Type B pancreatic cell (in vitro differentiated cells): Measurements from ENCODE around the gene PRR29. TPM values are rescaled to one million over a fixed set of nuclear protein-coding genes. Genes with fewer than 3 reads are reported as not detected.

Source experiments
- DNase-seq: peaks from one replicate; pipeline ENCODE4 v3.0.0; 2021; ENCODE audit warnings: mixed read lengths; ENCODE audit not compliant: unreplicated experiment; ENCODE audit errors: extremely low spot score
- H3K27ac Mint-ChIP-seq: 2 replicates; pipeline ENCODE4 v1.8.0; 2021; ENCODE audit warnings: mild to moderate bottlenecking, mixed read lengths
- H3K27me3 Mint-ChIP-seq: 2 replicates; pipeline ENCODE4 v1.8.0; 2021; ENCODE audit warnings: mixed read lengths
- H3K36me3 Mint-ChIP-seq: 2 replicates; pipeline ENCODE4 v1.8.0; 2021; ENCODE audit warnings: mixed read lengths
- H3K4me1 Mint-ChIP-seq: one replicate; pipeline ENCODE4 v1.8.0; 2021; ENCODE audit warnings: mixed read lengths; ENCODE audit not compliant: unreplicated experiment
- H3K4me3 Mint-ChIP-seq: 2 replicates; pipeline ENCODE4 v1.8.0; 2021; ENCODE audit warnings: mild to moderate bottlenecking, mixed read lengths
- H3K9me3 Mint-ChIP-seq: 2 replicates; pipeline ENCODE4 v1.8.0; 2021; ENCODE audit warnings: mixed read lengths
- total RNA-seq: library from RNA; stranded (reverse); gene quantifications from 2 replicates; pipeline ENCODE4 v1.2.1, GENCODE V29; 2021; ENCODE audit warnings: low replicate concordance
- TF ChIP-seq, protein P1 (sequence below): fragments of 200-600 bp; sonication (generic); conservative IDR thresholded peaks from 2 replicates; pipeline ENCODE4 v1.5.0; 2021; ENCODE audit warnings: antibody characterized with exemption, mild to moderate bottlenecking

Gene PRR29
- total RNA-seq, 1 donor from 2014 or later = 4.2 TPM

DNA sequence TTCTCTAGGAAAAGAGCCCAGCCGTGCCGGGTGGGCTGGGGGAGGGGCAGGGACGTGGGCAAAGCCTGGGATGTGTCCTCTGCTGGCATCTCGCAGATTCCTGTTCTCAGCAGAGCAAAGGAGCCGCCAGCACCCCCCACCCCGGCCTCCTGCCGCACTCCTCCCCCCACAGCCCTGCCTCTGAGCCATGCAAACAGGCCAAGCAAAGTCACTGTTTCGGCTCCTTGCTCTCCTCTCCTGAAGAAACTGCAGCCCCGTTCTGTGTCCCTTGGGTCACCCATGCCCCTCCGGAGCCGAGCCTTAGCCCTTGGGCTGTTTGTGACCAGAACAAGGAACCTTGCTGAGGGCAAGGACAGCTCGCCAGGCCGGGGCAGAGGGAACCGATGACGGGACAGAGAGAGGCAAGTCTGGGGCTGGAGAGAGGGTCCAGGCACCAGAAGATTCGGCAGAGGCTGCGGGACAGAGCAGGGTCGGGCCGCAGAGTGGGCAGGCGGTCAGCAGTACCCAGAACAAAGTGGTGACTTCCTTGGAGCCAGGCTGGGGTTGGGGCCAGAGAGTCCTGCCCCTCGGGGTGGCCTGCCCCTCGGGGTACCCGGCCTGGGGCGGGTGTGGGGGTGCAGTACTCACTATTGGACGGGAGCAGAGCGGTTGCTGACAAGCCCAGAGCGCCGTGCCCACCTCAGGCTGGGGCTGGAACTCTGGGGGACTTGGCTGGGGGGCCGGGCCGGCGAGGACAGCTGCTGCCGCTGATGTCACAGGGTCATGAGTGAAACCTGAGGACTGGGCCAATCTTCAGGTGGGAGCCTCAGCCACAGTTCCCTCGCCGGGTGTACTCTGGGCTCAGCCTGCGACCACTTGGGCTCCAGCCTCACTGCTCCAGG, 9.2 kb upstream of the PRR29 start:
- H3K27ac Mint-ChIP-seq = no peak overlapping the region
- no peak overlapping the region for H3K4me3 Mint-ChIP-seq
- H3K27me3 Mint-ChIP-seq = peaks cover 27% of the 10 kb centered on the region
- H3K36me3 Mint-ChIP-seq = no peaks in the 10 kb centered on the region
- peaks cover 6% of the 10 kb centered on the region for H3K4me1 Mint-ChIP-seq
- TF ChIP-seq, protein P1, sequence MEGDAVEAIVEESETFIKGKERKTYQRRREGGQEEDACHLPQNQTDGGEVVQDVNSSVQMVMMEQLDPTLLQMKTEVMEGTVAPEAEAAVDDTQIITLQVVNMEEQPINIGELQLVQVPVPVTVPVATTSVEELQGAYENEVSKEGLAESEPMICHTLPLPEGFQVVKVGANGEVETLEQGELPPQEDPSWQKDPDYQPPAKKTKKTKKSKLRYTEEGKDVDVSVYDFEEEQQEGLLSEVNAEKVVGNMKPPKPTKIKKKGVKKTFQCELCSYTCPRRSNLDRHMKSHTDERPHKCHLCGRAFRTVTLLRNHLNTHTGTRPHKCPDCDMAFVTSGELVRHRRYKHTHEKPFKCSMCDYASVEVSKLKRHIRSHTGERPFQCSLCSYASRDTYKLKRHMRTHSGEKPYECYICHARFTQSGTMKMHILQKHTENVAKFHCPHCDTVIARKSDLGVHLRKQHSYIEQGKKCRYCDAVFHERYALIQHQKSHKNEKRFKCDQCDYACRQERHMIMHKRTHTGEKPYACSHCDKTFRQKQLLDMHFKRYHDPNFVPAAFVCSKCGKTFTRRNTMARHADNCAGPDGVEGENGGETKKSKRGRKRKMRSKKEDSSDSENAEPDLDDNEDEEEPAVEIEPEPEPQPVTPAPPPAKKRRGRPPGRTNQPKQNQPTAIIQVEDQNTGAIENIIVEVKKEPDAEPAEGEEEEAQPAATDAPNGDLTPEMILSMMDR = no peak
- DNase-seq = no peak
- no peaks in the 10 kb centered on the region for H3K9me3 Mint-ChIP-seq

GRCh38 chr17:63989622-63990345, 8.4 kb upstream of the PRR29 start:
- Mint-ChIP-seq H3K27ac (no peak overlapping the region), H3K4me1 (peaks cover 6% of the 10 kb centered on the region), H3K4me3 (no peak overlapping the region), H3K9me3 (no peaks in the 10 kb centered on the region), H3K27me3 (peaks cover 35% of the 10 kb centered on the region), H3K36me3 (no peaks in the 10 kb centered on the region)
- DNase-seq = no peak
- TF ChIP-seq, protein P1 = no peak

GRCh38 chr17:63991611-63992010, 6.5 kb upstream of the PRR29 start:
- Mint-ChIP-seq H3K4me3 (no peak overlapping the region), H3K36me3 (no peaks in the 10 kb centered on the region), H3K9me3 (no peaks in the 10 kb centered on the region), H3K4me1 (peaks cover 6% of the 10 kb centered on the region), H3K27me3 (peaks cover 49% of the 10 kb centered on the region), H3K27ac (no peak overlapping the region)
- TF ChIP-seq, protein P1 = no peak
- no peak for DNase-seq

GRCh38 chr17:63993368-63993985, 4.7 kb upstream of the PRR29 start:
- H3K4me3 Mint-ChIP-seq = no peak overlapping the region

DNA sequence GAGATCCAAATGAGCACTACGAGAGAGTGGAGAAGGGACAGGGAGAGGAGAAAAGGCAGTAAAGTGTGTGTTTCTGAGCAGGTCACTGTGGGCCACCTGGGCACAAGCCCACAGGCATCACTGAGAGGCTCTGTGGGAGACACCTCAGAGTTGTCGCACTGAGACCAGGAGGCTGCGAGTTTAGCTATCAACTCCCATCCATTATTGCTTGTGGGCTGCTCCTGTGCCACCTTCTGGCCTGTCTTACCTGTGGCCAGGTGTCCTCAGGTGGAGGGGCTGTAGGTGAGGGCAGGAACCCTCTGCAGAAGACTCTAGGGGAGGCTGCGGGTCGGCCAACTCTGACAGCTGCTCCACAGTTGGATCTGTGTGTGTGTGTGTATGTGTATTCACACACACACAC, 2.5 kb upstream of the PRR29 start:
- no peak for DNase-seq
- Mint-ChIP-seq H3K27ac (no peak overlapping the region), H3K9me3 (no peaks in the 10 kb centered on the region), H3K4me3 (no peak overlapping the region), H3K27me3 (peaks cover 62% of the 10 kb centered on the region), H3K36me3 (no peaks in the 10 kb centered on the region), H3K4me1 (no peaks in the 10 kb centered on the region)
- TF ChIP-seq, protein P1 = no peak

More at GRCh38 chr17:63993368-63993985, 4.7 kb upstream of the PRR29 start:
- TF ChIP-seq, protein P1 = no peak
- Mint-ChIP-seq H3K9me3 (no peaks in the 10 kb centered on the region), H3K27ac (no peak overlapping the region), H3K4me1 (peaks cover 6% of the 10 kb centered on the region), H3K36me3 (no peaks in the 10 kb centered on the region), H3K27me3 (peaks cover 62% of the 10 kb centered on the region)
- DNase-seq = no peak
